HFFc6 (cell line): Measurements from ENCODE around the gene PTPRN2. TPM values are rescaled to one million over a fixed set of nuclear protein-coding genes. Genes with fewer than 3 reads are reported as not detected.
"Not testable (repeated sequence)": the region's sequence is repeated elsewhere in the genome, so short reads cannot be mapped to it uniquely, and the experiment has no call there.

Experiments
- DNase-seq: peaks from one replicate; pipeline ENCODE4 v3.0.0-alpha.2; 2018
- H3K27ac Mint-ChIP-seq: 2 replicates; pipeline ENCODE4 v1.8.0; 2020; ENCODE audit warnings: mild to moderate bottlenecking, mixed read lengths
- H3K27me3 Mint-ChIP-seq: 2 replicates; pipeline ENCODE4 v1.8.0; 2021; ENCODE audit warnings: mild to moderate bottlenecking, moderate library complexity, mixed read lengths; ENCODE audit not compliant: insufficient read depth
- H3K36me3 Mint-ChIP-seq: 2 replicates; pipeline ENCODE4 v1.8.0; 2021; ENCODE audit warnings: low read depth, mixed read lengths
- H3K4me1 Mint-ChIP-seq: 2 replicates; pipeline ENCODE4 v1.8.0; 2020; ENCODE audit warnings: low read depth, mixed read lengths
- H3K4me3 Mint-ChIP-seq: 2 replicates; pipeline ENCODE4 v1.8.0; 2020; ENCODE audit warnings: mild to moderate bottlenecking, moderate library complexity, mixed read lengths
- H3K9me3 Mint-ChIP-seq: 2 replicates; pipeline ENCODE4 v1.8.0; 2020; ENCODE audit warnings: mild to moderate bottlenecking, mixed read lengths
- total RNA-seq, 6 experiments: library from RNA; stranded (reverse); fragmentation: NEBNext Ultra II Directional; extraction: Animal tissue kit (Norgen Biotek cat#: 25700); gene quantifications; 2 replicates in 1 of 6; 3 replicates in 5 of 6; pipeline ENCODE4 v1.2.3, GENCODE V29; 2021
- TF ChIP-seq, protein P1 (sequence below): fragments of 200-600 bp; sonication (generic); IDR thresholded peaks from 2 replicates; pipeline ENCODE4 v1.5.0; 2021; ENCODE audit warnings: antibody characterized with exemption, mild to moderate bottlenecking

Gene PTPRN2
- total RNA-seq, 6 experiments from 2014 or later = 0.05 to 0.27 (median 0.23) TPM

DNA sequence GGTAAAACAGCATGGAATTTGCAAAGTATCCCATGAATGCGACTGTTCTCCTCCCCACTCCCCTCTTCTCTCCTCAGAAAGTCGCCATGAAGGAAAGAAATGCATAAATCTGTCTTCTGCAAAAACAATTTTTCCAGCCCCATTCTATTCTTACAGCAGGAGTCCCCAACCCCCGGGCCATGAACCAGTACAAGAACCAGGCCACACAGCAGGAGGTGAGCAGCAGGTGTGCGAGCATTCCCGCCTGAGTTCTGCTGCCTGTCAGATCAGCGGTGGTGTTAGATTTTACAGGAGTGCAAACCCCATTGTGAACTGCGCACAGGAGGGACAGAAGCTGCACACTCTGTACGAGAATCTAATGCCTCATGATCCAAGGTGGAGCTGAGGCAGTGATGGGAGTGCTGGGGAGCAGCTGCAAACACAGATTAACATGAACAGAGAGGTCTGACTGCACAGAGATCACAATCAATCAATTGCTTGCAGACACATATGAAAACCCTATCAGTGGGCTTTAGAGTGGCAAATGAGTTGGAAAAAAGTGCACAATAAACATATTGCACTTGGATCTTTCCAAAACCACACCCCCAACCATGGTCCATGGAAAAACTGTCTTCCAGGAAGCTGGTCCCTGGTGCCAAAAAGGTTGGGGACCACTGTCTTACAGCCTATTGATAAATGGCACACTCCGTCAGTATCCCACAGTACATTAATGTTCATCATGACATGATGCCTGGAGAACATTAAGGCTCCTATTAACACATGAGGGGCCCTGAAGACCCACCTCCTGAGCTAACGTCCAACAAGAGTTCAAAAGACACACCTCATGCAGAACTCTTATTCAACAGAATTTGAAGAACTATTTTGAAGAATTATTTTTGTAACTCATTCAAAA lies 205.0 kb downstream of the PTPRN2 start:
- no peak overlapping the region for H3K27ac Mint-ChIP-seq
- H3K9me3 Mint-ChIP-seq = peaks cover 40% of the 10 kb centered on the region
- H3K36me3 Mint-ChIP-seq = no peaks in the 10 kb centered on the region
- no peaks in the 10 kb centered on the region; the same call in 1 of the 2 replicates for H3K27me3 Mint-ChIP-seq
- DNase-seq = no peak
- H3K4me1 Mint-ChIP-seq = no peaks in the 10 kb centered on the region
- H3K4me3 Mint-ChIP-seq = no peak overlapping the region
- TF ChIP-seq, protein P1, sequence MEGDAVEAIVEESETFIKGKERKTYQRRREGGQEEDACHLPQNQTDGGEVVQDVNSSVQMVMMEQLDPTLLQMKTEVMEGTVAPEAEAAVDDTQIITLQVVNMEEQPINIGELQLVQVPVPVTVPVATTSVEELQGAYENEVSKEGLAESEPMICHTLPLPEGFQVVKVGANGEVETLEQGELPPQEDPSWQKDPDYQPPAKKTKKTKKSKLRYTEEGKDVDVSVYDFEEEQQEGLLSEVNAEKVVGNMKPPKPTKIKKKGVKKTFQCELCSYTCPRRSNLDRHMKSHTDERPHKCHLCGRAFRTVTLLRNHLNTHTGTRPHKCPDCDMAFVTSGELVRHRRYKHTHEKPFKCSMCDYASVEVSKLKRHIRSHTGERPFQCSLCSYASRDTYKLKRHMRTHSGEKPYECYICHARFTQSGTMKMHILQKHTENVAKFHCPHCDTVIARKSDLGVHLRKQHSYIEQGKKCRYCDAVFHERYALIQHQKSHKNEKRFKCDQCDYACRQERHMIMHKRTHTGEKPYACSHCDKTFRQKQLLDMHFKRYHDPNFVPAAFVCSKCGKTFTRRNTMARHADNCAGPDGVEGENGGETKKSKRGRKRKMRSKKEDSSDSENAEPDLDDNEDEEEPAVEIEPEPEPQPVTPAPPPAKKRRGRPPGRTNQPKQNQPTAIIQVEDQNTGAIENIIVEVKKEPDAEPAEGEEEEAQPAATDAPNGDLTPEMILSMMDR = no peak

- no peak overlapping the region for H3K27ac Mint-ChIP-seq
- H3K9me3 Mint-ChIP-seq = peaks cover 39% of the 10 kb centered on the region
- no peaks in the 10 kb centered on the region; the same call in 1 of the 2 replicates for H3K27me3 Mint-ChIP-seq
- H3K4me3 Mint-ChIP-seq = no peak overlapping the region
- no peak for DNase-seq
- TF ChIP-seq, protein P1 = no peak
- no peaks in the 10 kb centered on the region for H3K36me3 Mint-ChIP-seq
- H3K4me1 Mint-ChIP-seq = no peaks in the 10 kb centered on the region
Observed at GRCh38 chr7:158381956-158382355, 205.7 kb downstream of the PTPRN2 start.

DNA sequence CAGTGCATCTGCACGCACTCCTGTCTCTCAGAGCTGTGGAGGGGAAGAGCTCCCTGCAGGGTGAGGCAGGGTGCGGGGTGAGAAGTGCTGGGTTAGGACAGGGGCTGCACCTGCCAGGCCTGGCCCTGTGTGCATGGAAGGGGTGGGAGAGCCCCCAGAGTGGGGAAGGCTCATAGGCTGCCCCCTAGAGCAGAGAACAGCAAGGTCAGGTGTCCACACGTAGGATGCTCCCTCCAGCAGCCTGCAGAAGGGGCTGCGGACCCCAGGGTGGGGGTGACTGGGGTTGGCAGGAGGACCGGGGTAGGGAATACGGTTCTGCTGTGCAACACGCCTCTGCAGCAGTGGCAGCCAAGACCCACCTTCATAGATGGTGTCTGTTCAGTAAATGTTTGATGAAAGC lies 208.6 kb downstream of the PTPRN2 start:
- TF ChIP-seq, protein P1 = no peak
- H3K27me3 Mint-ChIP-seq = no peaks in the 10 kb centered on the region
- no peak for DNase-seq
- no peak overlapping the region for H3K4me3 Mint-ChIP-seq
- H3K9me3 Mint-ChIP-seq = peaks cover 45% of the 10 kb centered on the region
- peaks cover 5% of the 10 kb centered on the region; the same call in 1 of the 2 replicates for H3K36me3 Mint-ChIP-seq
- H3K27ac Mint-ChIP-seq = no peak overlapping the region
- H3K4me1 Mint-ChIP-seq = peaks cover 5% of the 10 kb centered on the region; the same call in 1 of the 2 replicates

GRCh38 chr7:158377800-158378623 lies 209.6 kb downstream of the PTPRN2 start:
- peaks cover 5% of the 10 kb centered on the region; the same call in 1 of the 2 replicates for H3K36me3 Mint-ChIP-seq
- no peak overlapping the region for H3K27ac Mint-ChIP-seq
- TF ChIP-seq, protein P1 = no peak
- H3K9me3 Mint-ChIP-seq = peaks cover 53% of the 10 kb centered on the region
- peaks cover 5% of the 10 kb centered on the region; the same call in 1 of the 2 replicates for H3K4me1 Mint-ChIP-seq
- H3K27me3 Mint-ChIP-seq = no peaks in the 10 kb centered on the region
- DNase-seq = no peak
- H3K4me3 Mint-ChIP-seq = no peak overlapping the region

GRCh38 chr7:158376839-158377186 lies 210.8 kb downstream of the PTPRN2 start:
- not testable (repeated sequence) for H3K36me3 Mint-ChIP-seq, H3K27ac Mint-ChIP-seq, H3K4me3 Mint-ChIP-seq, H3K27me3 Mint-ChIP-seq, DNase-seq, H3K4me1 Mint-ChIP-seq
- H3K9me3 Mint-ChIP-seq = peaks cover 55% of the 10 kb centered on the region

GRCh38 chr7:158376146-158376838 lies 211.3 kb downstream of the PTPRN2 start:
- DNase-seq, H3K4me1 Mint-ChIP-seq, H3K27me3 Mint-ChIP-seq, H3K36me3 Mint-ChIP-seq, H3K27ac Mint-ChIP-seq, H3K4me3 Mint-ChIP-seq: not testable (repeated sequence)
- peaks cover 50% of the 10 kb centered on the region for H3K9me3 Mint-ChIP-seq
